ENCODE measurements around the gene NUCB1.

DNA sequence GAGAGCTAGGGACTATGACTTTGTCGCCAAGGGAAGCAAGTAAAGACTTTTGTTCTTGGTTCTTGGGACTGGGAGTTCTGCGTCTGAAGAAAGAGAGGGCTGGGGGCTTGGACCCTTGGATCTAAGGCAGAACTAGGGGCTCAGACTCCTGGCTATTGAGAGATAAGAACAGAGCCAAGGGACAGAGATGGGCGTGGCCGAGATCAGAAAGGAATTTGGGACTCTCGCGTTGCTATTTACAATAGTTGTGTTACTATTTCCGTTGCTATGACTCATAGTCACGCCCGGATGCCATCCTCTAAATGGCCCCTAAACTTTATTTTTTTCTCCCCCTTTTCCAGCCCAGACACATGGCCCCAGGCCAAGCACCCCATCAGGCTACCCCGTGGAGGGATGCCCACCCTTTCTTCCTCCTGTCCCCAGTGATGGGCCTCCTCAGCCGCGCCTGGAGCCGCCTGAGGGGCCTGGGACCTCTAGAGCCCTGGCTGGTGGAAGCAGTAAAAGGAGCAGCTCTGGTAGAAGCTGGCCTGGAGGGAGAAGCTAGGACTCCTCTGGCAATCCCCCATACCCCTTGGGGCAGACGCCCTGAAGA is 27.1 kb upstream of the NUCB1 start:
- TF ChIP-seq, protein P1, sequence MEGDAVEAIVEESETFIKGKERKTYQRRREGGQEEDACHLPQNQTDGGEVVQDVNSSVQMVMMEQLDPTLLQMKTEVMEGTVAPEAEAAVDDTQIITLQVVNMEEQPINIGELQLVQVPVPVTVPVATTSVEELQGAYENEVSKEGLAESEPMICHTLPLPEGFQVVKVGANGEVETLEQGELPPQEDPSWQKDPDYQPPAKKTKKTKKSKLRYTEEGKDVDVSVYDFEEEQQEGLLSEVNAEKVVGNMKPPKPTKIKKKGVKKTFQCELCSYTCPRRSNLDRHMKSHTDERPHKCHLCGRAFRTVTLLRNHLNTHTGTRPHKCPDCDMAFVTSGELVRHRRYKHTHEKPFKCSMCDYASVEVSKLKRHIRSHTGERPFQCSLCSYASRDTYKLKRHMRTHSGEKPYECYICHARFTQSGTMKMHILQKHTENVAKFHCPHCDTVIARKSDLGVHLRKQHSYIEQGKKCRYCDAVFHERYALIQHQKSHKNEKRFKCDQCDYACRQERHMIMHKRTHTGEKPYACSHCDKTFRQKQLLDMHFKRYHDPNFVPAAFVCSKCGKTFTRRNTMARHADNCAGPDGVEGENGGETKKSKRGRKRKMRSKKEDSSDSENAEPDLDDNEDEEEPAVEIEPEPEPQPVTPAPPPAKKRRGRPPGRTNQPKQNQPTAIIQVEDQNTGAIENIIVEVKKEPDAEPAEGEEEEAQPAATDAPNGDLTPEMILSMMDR (conservative IDR thresholded peaks at IDR 0.05; ENCODE audit: low read length) = no peak
- no peak for TF ChIP-seq EZH2phosphoT487 (IDR thresholded peaks at IDR 0.05; ENCODE audit: borderline replicate concordance)
